Brain pericyte (primary cell): Measurements from ENCODE around the gene S100A9.
"Not testable (repeated sequence)": the region's sequence is repeated elsewhere in the genome, so short reads cannot be mapped to it uniquely, and the experiment has no call there.

ENCODE experiments used
- DNase-seq: peaks from one replicate; pipeline ENCODE4 v3.0.0-alpha.2; 2012; ENCODE audit warnings: low read depth, low spot score

The S100A9 gene

DNA sequence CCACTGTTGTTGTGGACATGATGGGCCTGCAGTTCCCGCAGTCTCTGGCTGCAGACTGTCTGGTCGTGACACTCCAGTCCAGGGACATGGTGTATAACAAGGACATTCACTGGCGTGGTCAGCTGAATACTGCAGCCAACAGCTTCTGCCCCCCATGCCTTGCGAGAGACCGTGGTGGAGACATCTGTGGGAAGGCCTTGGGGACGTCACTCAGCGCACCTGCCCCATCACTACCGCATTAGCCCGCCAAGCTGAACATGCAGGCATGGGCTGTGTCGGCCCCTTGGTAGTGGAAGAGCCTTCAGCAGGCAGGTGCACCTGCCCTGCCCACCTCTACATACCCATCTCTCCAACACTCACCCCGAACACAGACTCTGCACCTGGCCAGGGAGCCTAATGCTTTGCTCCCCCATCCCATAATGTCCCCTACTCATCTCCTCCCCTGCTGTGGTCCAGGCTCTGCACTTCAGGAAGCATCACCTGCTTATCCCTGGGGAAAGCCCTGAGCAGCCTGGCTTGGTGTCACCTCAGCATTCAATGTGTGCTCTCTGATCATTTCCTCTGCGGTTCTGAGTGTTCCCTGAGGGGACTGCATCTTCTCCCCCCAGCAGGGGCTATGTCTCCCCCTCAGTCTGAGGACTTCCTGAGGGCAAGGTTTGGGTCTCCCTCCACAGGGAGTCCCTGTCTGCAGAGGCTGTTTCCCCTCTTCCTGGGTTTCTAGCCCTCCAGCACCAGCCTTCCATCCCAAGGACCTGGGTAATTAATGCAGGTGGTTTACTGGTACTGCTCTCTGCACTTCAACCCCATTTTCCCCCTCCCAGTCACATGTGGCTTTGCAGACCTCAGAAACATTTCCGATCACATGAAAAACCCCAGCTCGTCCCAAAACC is 12.2 kb upstream of the S100A9 start:
- DNase-seq = no peak

DNA sequence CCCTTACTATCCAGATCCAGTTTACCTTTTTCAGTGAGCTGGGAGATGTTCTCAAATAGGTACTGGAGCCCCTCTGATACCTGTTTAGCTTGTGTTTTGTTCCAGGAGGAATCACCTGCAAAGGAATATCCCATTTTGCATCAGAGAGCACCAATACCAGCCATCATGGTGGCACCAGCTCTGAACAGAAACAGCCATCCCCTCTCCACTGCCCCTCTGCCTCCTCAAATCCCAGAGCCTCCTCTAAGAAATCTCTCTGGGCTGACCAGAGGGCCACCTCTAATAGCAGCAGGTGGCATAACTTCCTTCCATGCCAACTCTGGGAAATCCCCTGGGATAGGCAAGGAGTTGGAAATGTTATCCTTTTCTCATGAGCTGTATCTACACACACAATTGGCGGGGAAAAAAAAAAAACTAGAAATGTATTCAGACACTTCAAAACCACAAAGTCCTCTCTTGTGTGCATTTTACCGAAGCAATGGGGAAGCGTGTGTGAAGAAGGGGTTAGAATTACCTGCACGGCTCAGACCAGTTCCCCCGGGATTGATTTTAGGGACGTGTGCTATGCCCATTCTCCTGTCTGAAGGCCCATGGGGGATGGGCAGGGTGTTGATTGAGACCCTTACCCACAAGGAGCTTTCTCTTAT is 11.5 kb upstream of the S100A9 start:
- no peak for DNase-seq

DNA sequence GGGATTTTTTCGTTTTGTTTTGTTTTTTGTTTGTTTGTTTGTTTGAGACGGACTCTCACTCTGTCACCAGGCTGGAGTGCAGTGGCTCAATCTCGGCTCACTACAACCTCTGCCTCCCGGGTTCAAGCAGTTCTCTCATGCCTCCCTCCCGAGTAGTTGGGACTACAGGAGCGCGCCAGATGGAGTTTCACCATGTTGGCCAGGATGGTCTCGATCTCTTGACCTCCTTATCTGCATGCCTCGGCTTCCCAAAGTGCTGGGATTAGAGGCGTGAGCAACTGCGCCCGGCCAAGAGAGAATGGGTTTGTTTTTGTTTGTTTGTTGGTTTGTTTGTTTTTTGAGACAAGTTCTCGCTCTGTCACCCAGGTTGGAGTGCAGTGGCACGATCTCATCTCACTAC is 10.6 kb upstream of the S100A9 start:
- not testable (repeated sequence) for DNase-seq

DNA sequence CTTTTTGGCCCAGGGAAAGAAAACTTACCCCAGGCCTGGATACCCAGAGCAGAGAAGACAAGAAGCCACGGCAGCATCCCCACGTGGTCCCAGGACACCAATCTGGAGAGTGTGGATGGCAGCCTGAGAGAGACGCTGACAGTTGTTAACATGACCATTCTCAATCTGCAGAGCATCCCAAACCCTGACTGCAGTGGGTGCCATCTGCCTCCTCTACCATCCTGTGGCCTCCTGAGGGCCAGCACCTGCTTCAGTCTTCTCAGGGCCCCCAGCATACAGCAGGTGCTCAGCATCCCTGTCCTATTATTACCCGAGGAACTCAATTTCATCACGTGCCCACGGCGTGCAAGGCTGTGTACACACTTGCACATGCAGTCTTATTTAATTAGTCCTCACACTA is 9.8 kb upstream of the S100A9 start:
- DNase-seq = no peak

DNA sequence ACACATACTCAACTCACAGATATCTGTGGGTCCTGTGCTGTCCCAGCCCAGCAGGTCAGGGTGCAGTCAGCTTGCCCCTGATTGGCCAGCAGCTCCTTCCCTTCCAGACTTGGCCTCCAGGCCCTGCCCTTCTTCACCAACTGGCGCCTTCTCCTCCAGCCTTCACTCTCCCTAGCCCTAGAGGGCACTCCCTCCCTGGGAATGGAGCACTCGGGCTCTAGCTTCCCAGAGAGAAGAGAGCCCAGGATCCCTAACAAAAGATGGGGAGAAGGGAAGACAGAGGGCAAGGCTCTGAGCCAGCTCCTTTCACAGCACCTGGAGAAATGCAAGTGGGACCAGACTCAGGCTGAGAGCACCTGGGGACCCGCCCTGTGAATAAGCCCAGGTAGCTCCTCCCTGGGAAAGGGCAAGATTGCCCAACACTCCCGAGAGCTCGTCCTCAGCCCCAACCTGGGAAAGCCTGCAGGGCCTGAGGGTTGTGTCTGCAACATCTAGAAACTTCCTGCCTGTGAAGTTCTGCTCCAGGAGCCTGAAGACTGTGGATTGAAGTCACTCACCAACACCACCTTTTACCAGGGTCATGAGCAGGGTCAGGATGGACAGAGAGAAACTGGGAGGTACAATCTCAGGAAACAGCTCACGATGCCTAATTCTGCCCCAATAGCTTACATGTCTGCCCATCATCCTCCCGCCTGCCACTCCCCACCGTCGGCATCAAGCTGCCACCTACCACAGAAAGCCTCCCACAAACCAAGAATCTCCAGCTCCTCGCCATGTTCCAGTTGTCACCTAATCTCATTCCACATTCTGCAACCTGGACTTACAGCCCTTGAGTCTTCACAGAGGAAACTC is 8.9 kb upstream of the S100A9 start, which contains the start of gene PGLYRP4:
PGLYRP4 (minus strand) TSS at position 331 of the 852 bp plus-strand sequence. CDS start 909 bp downstream, outside the sequence.
- no peak for DNase-seq

DNA sequence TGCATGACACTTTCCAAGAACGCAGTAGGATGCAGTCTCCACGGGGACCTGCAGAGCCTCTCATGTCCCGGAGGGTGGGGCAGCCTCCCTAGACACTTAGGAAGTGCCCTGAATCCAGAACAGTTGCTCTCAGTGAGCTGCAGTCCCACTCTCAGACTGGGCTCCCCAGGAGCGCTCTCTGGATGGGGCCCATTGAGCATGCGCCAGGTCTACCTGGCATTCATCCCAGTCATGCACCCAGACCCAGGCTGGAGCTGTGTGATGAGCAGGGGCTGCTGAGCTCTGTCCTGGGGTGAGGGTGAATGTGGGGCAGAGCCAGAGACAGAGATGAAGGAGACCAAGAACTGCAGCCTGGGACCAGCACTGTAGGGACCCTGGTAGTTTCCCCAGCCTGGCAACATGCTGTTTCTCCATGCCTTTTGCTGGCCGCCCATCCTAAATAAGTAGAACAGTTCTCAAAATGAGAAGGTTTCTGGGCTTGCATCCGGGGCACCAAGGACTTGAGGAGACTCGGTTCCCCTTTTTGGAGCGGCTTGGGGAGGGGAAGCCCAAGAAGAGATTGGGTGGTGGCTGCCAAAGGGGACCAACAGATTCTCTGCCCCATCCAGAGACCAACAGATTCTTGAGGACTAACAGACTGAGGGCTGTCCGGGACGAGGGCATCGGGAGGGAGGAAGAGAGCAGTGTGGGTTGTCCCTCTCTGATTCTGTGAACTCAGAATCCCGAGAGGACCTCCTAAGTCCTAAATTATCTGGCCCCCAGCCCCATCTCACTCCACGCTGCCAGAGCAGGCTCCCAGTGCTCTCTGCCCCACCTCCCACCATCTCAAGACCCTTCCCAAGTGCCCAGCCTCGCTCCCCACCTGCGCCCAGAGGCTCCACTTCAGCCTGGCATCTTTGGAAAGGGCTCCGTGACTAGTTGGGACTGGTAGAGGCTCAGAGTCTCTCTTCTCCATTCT is 8.0 kb upstream of the S100A9 start:
- DNase-seq = no peak

DNA sequence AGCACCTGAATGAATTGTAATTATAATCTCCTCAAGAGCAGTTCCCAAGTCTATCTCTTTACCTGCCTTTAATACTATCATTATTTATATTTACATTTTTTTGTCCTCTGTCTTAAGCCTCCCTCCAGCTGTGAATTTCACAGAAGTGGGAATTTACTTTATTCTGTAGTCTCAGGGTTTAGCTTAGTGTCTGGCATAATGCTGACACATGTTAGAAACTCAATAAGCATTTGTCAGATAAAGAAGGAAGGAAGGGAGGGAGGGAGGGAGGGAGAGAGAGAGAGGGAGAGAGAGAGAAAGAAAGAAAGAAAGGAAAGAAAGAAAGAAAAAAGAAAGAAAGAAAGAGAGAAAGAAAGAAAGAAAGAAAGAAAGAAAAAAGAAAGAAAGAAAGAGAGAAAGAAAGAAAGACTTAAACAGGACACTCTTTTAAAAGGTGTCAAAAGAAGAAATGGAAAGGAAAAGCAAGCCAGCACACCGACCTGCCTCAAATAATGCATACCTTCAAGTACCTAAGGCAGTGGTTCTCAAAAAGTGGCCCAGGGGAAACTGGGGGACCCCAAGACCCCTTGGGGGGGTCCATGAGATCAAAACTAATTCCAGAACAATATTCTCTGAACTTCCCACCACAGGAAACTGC is 7.2 kb upstream of the S100A9 start:
- no peak for DNase-seq

DNA sequence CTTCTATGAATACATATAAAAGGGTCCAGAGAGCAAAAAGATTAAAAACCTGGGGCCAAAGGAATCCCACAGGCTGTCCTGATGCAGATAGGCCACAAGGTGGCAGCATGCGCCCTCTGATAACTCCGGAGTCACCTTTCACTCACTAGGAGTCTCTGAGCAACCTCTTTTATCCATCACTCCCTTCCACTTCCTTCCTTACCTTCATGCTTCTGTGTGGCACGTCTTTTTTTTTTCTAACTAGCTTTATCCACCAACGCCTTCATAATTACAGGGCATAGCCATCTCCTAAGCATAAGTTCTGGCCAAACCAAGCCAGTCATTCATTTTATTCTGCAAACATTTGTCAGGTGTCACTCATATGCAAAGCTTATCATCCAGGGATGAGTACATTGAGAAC is 5.1 kb upstream of the S100A9 start:
- DNase-seq = no peak

DNA sequence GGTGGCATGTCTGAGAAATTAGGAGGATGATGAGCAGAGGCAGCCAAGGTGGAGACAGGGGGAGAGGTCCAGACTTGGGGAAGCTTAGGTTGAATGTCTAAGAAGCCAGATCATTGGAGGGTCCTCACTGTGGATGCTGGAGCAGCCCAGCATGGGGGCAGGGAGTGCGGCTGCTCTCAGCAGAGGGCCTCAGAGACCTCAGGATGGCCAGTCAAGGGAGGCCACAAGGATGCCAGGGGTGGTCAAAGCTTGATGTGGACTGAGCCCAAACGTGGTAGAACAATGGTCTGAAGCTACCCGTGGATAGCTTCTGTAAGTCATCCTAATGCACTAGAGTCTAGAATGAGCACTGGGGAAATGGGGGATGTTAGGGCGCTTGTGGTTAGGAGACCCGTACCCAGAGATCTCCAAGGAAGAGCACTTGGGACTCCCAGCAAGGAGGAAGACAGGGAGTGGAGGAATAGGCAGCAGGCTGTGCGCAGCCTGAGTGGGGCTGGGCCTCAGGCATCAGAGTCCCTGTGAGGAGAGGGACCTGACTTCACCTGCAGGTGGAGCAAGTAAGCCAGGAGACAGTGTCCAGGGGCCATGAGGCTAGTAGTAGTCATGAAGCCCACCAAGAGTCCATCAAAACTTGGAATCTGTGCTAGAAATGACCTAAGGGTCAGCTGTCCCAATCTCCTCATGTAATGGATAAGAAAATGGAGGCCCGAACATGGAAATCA is 4.3 kb upstream of the S100A9 start:
- DNase-seq = no peak

DNA sequence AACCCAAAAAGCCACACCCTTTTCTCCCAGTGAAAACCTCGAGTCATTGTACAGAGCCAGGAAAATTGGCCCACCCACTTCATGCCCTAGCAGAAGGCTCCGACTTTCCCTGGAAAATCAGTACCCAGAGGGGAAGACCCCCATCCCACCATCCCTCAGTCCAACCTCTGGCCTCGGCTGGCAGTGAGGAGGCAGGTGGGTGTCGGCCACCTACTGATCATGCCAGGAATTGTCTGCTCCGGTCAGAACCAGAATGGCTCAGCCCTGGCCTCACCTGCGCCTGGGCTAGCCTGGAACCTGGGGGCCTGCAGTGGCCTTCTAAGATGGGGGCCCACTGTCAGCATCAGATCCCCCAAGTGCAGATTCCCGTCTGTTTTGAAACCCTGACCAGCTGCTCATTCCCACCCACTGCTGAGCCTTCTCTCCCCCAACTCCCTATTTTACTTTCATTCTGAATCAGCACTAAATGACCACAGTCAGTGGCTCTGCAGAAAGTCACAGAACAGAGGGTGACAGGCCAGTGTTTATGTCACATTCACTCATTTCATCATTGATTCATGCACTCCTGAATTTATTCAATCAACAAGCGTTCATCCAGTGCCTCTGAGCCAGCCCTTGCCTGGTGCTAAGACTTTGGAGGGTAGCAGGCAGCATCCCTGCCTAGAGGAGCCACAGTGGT is 3.0 kb upstream of the S100A9 start:
- DNase-seq = no peak

DNA sequence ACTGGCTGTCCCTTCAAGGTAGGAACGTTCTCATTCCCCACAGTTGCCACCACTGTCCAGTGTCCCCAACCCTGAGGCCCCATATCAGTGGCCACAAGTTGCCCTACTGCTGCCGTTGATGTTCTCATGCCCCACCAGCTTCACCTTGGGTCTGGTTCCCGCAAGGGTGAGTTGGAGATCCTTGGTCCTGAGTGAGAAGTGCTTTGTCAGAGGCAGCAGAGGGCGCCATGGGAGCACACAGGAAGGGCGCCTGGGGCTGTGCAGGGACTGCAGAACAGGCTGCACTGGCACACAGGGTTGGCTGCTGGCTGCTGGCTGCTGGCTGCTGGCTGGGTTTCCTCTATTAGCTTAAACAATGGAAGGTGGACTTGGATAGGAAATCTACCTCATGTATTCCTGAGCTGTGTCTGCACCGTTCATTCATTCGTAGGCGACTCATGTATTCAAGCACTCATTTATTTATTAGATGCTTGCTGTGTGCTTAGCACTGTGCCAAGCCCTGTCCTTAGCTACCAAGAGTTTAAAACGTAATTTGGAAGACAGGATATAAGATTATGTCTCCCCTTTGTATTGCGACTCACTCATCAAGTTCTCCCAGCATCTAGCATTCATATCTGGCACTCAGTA is 2.1 kb upstream of the S100A9 start:
- no peak for DNase-seq

DNA sequence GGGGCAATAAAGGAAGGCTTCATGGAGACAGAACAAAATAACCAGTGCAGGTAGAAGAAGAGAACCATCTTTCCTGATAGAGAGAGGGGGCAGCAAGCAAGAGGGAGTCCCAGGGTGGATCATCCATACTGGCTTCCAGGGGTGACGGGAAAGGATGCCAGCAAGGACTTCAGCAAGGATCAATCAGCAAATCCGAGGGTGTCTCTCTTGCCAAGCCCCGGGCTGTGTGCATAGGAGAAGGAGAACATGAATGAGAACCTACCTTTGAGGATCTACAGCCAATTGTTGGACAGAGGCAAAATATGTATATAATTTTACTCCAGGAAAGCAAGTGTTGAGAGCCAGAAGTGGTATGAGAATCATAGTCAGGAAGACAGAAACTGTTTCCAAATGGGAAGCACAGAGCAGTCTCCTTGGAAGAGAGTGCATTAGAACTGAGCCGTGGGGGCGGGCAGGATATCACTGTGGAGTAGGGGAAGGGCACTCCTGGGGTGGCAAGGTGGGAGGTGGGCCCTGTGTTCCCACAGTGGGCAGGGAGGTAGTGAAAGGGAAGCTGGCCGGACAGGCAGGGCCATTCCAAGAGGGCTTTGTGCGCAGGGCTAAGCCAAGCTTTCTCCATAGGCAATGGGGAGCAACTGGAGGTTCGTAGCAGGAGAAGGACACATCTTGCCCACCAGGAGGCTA is 1.1 kb upstream of the S100A9 start:
- no peak for DNase-seq

DNA sequence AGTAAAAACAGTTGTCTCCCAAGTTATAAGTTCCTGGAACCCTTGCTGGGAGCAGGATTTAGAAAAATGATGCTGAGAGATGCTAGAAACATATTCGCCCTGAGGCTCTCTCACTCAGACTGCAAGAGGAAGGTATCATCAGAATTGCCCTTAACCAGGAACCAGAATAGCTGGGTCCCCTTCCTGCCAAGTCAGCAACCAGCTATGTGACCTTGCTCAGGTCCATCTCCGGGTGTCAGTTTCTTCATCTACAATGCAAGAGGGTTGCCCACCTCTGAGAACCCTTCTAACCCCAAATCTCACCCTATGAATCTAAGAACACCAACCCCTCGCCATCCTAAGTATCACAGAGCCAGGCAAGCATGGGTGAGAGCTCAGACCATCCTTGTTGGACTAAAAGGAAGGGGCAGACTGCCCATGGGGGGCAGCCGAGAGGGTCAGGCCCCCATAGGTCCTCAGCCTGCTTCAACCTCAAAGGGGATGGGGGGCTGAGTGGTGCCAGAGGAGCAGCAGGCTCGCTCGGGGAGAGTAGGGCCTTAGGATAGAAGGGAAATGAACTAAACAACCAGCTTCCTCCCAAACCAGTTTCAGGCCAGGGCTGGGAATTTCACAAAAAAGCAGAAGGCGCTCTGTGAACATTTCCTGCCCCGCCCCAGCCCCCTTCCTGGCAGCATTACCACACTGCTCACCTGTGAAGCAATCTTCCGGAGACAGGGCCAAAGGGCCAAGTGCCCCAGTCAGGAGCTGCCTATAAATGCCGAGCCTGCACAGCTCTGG is 390 bp upstream of the S100A9 start:
- DNase-seq = no peak

DNA sequence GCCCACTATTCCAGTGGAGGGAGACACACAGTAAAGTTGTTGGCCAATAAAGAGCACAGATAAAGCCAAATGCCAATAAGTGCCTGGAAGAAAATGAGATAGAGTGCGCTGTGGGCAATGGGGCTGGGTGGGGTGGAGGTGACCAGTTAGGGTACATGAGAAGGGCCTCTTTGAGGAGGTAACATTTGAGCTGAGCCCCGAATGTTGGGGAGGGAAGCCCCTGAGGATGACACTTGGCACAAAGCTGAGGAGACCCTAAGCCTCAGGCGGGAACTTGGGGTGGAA is 979 bp downstream of the S100A9 start:
- no peak for DNase-seq

DNA sequence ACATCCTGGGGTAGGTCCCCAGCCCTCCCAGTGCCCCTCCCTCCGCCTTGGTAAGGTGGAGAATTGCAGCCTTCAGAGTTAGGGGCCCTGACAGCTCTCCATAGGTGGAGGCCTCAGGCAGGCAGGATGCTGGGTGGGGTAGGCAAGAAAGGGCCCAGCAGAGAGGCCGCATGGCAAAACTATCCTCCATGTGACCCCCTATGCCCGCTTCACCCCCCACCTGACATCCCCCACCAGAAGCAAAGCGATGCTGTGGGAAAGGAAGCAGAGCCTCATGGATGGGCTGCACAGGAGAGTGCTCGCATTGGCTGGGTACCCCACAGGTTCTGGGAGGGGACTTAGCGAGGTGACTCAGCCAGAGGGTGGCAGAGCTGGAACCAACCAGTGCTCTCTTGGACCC is 1.6 kb downstream of the S100A9 start:
- DNase-seq = no peak

DNA sequence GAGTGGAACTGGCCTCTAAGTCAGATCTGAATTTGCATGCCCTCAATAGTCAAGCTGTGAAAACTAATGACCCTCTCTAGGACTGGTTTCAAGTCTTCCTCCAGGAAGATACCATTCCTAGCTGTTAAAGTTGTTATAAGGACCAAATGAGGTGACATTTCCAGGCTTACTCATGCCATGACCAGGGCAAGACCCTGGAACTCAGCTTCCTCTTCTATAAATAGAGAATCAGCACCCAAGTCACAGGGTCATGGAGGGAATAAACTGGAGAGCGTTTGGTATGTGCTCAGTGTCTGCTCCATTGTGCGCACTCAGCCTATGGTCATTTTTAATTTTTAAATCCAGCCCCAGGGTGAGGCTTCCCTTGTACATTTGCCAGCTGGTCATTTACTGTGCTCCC is 2.5 kb downstream of the S100A9 start:
- DNase-seq = no peak

DNA sequence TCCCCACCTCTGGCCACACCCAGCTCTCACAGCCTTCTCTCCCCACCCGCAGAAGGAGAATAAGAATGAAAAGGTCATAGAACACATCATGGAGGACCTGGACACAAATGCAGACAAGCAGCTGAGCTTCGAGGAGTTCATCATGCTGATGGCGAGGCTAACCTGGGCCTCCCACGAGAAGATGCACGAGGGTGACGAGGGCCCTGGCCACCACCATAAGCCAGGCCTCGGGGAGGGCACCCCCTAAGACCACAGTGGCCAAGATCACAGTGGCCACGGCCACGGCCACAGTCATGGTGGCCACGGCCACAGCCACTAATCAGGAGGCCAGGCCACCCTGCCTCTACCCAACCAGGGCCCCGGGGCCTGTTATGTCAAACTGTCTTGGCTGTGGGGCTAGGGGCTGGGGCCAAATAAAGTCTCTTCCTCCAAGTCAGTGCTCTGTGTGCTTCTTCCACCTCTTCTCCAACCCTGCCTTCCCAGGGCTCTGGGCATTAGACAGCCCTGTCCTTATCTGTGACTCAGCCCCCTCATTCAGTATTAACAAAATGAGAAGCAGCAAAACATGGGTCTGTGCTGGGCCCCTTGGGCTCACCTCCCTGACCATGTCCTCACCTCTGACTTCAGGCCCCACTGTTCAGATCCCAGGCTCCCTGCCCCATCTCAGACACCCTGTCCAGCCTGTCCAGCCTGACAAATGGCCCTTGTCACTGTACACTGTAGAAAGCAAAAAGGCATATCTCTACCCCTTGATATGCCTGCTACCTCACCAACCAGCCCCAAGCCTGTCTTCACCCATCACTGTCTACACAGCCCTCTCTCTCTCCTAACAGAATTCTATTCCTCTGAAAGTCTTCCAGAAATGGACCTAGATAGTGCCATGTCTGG is 3.2 kb downstream of the S100A9 start:
- no peak for DNase-seq
